Right lobe of liver (tissue), 4 donors: ENCODE measurements around the gene PRKAG3.

Experiments used
- CTCF ChIP-seq, 4 donors: fragments of 200-600 bp in 3 of 4; fragments of 450-650 bp in 1 of 4; IDR thresholded peaks; one replicate each; pipeline versions ENCODE4 v1.5.1 to v1.8.0; 2016 to 2022; ENCODE audit warnings: antibody characterized with exemption in 4 of 4, mild to moderate bottlenecking in 2 of 4
- POLR2A ChIP-seq: fragments of 450-650 bp; IDR thresholded peaks from one replicate; pipeline ENCODE4 v1.6.1; 2017; ENCODE audit warnings: antibody characterized with exemption, mild to moderate bottlenecking
- donor health status: DM: no; HTN: no; CAD: no.
- donor health status: DM: no; HTN: no; CAD: no.
- donor health status: DM: no; HTN: yes; CAD: no.

GRCh38 chr2:218816561-218817011, 15.0 kb downstream of the PRKAG3 start:
- TF ChIP-seq CTCF (IDR thresholded peaks at IDR 0.05) (no peak), POLR2A (no peak)
